Trophoblast cell (in vitro differentiated cells and primary cell): Measurements from ENCODE around the gene FHIT.
A peak's percentile ranks its signal among the peaks of the same experiment; 100 is the strongest.

Experiments
- DNase-seq, 2 donors: peaks; one replicate each; pipeline ENCODE4 v3.0.0-alpha.2; 2016
- H2AFZ ChIP-seq: 2 replicates; pipeline ENCODE4 v1.6.1; 2013; ENCODE audit warnings: low read length, moderate library complexity, mild to moderate bottlenecking; ENCODE audit not compliant: insufficient read depth, poor library complexity
- H2AK5ac ChIP-seq: 2 replicates; pipeline ENCODE4 v1.6.1; 2013; ENCODE audit warnings: mild to moderate bottlenecking, low read length
- H2BK120ac ChIP-seq: 2 replicates; pipeline ENCODE4 v1.6.1; 2013; ENCODE audit warnings: low read length, mild to moderate bottlenecking, moderate library complexity; ENCODE audit not compliant: insufficient read depth, poor library complexity
- H2BK12ac ChIP-seq: 2 replicates; pipeline ENCODE4 v1.6.1; 2013; ENCODE audit warnings: mild to moderate bottlenecking, low read length, moderate library complexity
- H2BK5ac ChIP-seq: 2 replicates; pipeline ENCODE4 v1.6.1; 2013; ENCODE audit warnings: low read length, low read depth, moderate library complexity, mild to moderate bottlenecking; ENCODE audit not compliant: poor library complexity
- H3K14ac ChIP-seq: 2 replicates; pipeline ENCODE4 v1.6.1; 2013; ENCODE audit warnings: mild to moderate bottlenecking, low read length
- H3K18ac ChIP-seq: 2 replicates; pipeline ENCODE4 v1.6.1; 2013; ENCODE audit warnings: mild to moderate bottlenecking, low read length
- H3K23ac ChIP-seq: 2 replicates; pipeline ENCODE4 v1.6.1; 2013; ENCODE audit warnings: low read length
- H3K27ac ChIP-seq: 2 replicates; pipeline ENCODE4 v1.5.1; 2013; ENCODE audit warnings: low read depth, mild to moderate bottlenecking, inconsistent platforms, low read length, moderate library complexity
- H3K27me3 ChIP-seq: 2 replicates; pipeline ENCODE4 v1.6.1; 2013; ENCODE audit warnings: inconsistent platforms, mild to moderate bottlenecking, low read length, moderate library complexity; ENCODE audit not compliant: insufficient read depth
- H3K36me3 ChIP-seq, 2 experiments: 1 replicate in 1 of 2; 2 replicates in 1 of 2; pipeline ENCODE4 v1.6.1; 2013; ENCODE audit warnings: low read length in 2 of 2, mild to moderate bottlenecking in 2 of 2, moderate library complexity in 1 of 2; ENCODE audit not compliant: insufficient read depth in 2 of 2, control insufficient read depth in 1 of 2
- H3K4ac ChIP-seq: 2 replicates; pipeline ENCODE4 v1.6.1; 2013; ENCODE audit warnings: low read depth, mild to moderate bottlenecking, low read length, moderate library complexity
- H3K4me1 ChIP-seq, 2 experiments: 1 replicate in 1 of 2; 2 replicates in 1 of 2; pipeline ENCODE4 v1.6.1; 2013; ENCODE audit warnings: low read length in 2 of 2, mild to moderate bottlenecking in 2 of 2, moderate library complexity in 1 of 2; ENCODE audit not compliant: insufficient read depth in 2 of 2, control insufficient read depth in 1 of 2
- H3K4me2 ChIP-seq: 2 replicates; pipeline ENCODE4 v1.6.1; 2013; ENCODE audit warnings: inconsistent platforms, mild to moderate bottlenecking, low read length, moderate library complexity
- H3K4me3 ChIP-seq: 2 replicates; pipeline ENCODE4 v1.5.1; 2013; ENCODE audit warnings: mild to moderate bottlenecking, low read depth, low read length, inconsistent platforms
- H3K79me1 ChIP-seq: one replicate; pipeline ENCODE4 v1.6.1; 2013; ENCODE audit warnings: low read length
- H3K79me2 ChIP-seq: 2 replicates; pipeline ENCODE4 v1.6.1; 2013; ENCODE audit warnings: low read length, mild to moderate bottlenecking; ENCODE audit not compliant: control insufficient read depth, insufficient read depth, poor library complexity
- H3K9ac ChIP-seq: 2 replicates; pipeline ENCODE4 v1.6.1; 2013; ENCODE audit warnings: mild to moderate bottlenecking, low read length
- H3K9me3 ChIP-seq: 2 replicates; pipeline ENCODE4 v1.6.1; 2013; ENCODE audit warnings: low read depth, mild to moderate bottlenecking, control low read depth, inconsistent platforms, low read length; ENCODE audit not compliant: insufficient read depth
- H4K12ac ChIP-seq: 2 replicates; pipeline ENCODE4 v1.6.1; 2013; ENCODE audit warnings: low read depth, mild to moderate bottlenecking, low read length, moderate library complexity
- H4K8ac ChIP-seq: 2 replicates; pipeline ENCODE4 v1.6.1; 2013; ENCODE audit warnings: low read depth, mild to moderate bottlenecking, low read length, moderate library complexity
- H4K91ac ChIP-seq: one replicate; pipeline ENCODE4 v1.6.1; 2013; ENCODE audit warnings: low read depth, mild to moderate bottlenecking, low read length, moderate library complexity
- WGBS: extraction: QIAGEN DNeasy Blood & Tissue Kit; methylation state at CpG from one replicate; pipeline ENCODE4 v1.1.7; 2013; ENCODE audit warnings: missing lambda C conversion rate; ENCODE audit not compliant: insufficient read length, insufficient coverage; ENCODE audit errors: extremely low coverage; 5-methylcytosine and 5-hydroxymethylcytosine counted together

Gene FHIT

DNA sequence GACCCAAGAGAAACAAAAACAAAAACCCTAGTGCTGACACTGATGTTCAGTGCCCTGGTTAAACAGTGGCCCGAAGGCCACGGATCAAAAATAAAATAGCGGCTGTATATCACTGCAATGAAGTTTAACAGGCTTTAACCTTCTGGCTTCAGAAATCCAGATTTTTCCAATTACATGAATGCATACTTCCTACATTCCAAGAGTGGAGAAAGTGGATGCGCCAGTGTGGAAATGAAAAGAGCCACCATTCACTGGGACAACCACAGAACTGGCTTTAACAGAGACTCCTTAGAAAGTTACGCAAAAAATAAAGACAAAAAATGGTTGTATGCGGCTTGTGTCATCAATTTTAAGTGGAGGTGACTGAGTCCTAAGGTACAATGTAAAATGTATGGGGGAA lies 522.2 kb downstream of the FHIT start:
- H3K4ac ChIP-seq, result no peak overlapping the region
- H3K79me1 ChIP-seq, result no peaks in the 10 kb centered on the region
- no peak overlapping the region for H2BK120ac ChIP-seq
- no peak overlapping the region for H3K14ac ChIP-seq
- no peaks in the 10 kb centered on the region for H3K9me3 ChIP-seq
- no peak overlapping the region for H3K4me3 ChIP-seq
- WGBS, result no CpG with 5 or more reads among the region's 6 CpGs
- no peak overlapping the region for H2BK5ac ChIP-seq
- H3K4me2 ChIP-seq, result no peak overlapping the region
- H3K4me1 ChIP-seq, result no peaks in the 10 kb centered on the region
- no peak overlapping the region for H3K18ac ChIP-seq
- H4K8ac ChIP-seq, result no peak overlapping the region
- H3K9ac ChIP-seq, result no peak overlapping the region
- H4K91ac ChIP-seq, result no peak overlapping the region
- DNase-seq, result peak in 1 of 2 donors; percentile 42
- H3K79me2 ChIP-seq, result no peaks in the 10 kb centered on the region
- H3K36me3 ChIP-seq, result no peaks in the 10 kb centered on the region
- no peak overlapping the region for H2AK5ac ChIP-seq
- no peak overlapping the region for H4K12ac ChIP-seq
- H3K27me3 ChIP-seq, result no peaks in the 10 kb centered on the region
- H3K27ac ChIP-seq, result no peak overlapping the region
- H2BK12ac ChIP-seq, result no peak overlapping the region
- no peak overlapping the region for H3K23ac ChIP-seq
- no peak overlapping the region for H2AFZ ChIP-seq

DNA sequence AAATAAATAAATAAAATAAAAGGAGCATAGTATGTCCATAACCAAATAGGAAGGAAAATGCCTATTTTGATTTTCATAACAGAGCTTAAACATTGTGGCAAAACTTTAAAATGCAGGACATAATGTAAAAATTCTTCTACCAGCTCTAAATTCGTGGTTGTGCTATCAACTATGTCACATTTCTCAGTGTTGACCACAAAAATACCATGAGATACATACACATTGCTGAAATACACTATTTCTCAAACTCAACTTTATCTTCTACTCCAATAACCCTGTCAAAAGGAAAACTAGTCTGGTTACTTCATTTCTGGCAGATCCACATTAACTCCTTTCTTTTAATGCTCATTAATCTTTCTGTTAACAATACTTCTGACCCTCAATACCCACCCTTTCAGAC lies 523.2 kb downstream of the FHIT start:
- Histone ChIP-seq H3K4me3 (no peak overlapping the region), H3K27ac (no peak overlapping the region), H3K36me3 (no peaks in the 10 kb centered on the region), H4K12ac (no peak overlapping the region), H3K14ac (no peak overlapping the region), H4K8ac (no peak overlapping the region), H2AK5ac (no peak overlapping the region), H2BK120ac (no peak overlapping the region), H2BK12ac (no peak overlapping the region), H3K4me1 (no peaks in the 10 kb centered on the region), H3K9ac (no peak overlapping the region), H4K91ac (no peak overlapping the region), H3K4me2 (no peak overlapping the region), H2AFZ (no peak overlapping the region), H3K79me2 (no peaks in the 10 kb centered on the region), H3K4ac (no peak overlapping the region), H2BK5ac (no peak overlapping the region), H3K18ac (no peak overlapping the region), H3K23ac (no peak overlapping the region), H3K27me3 (no peaks in the 10 kb centered on the region), H3K79me1 (no peaks in the 10 kb centered on the region), H3K9me3 (no peaks in the 10 kb centered on the region)
- no CpG with 5 or more reads among the region's 1 CpG for WGBS
- peak in 1 of 2 donors; percentile 37 for DNase-seq

DNA sequence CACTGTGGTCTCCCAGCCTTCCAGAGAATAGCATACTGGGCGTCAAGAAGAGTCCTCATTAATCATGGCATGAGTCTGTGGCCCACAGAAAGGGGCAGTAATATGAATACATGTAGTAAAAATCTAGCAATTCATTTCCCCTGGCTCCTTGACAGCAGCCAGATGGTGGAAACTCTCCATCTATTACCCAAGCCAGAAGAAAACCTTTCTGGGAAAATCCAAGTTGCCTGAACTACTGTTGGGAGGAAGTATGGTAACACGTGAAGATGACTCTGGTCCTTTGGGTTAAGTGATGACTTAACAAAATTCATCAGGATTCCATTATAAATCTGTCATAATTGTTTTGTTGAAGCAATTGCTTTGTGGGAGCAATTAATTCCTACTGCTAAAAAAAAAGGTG lies 530.5 kb downstream of the FHIT start:
- H3K4ac ChIP-seq, result no peak overlapping the region
- H2AK5ac ChIP-seq, result no peak overlapping the region
- H3K9ac ChIP-seq, result no peak overlapping the region
- no peak overlapping the region for H3K4me3 ChIP-seq
- no peak overlapping the region for H3K14ac ChIP-seq
- H3K9me3 ChIP-seq, result no peaks in the 10 kb centered on the region
- H3K23ac ChIP-seq, result no peak overlapping the region
- no peak overlapping the region for H4K12ac ChIP-seq
- no peak for DNase-seq
- no peak overlapping the region for H3K4me2 ChIP-seq
- H3K27ac ChIP-seq, result no peak overlapping the region
- no peak overlapping the region for H4K91ac ChIP-seq
- no peaks in the 10 kb centered on the region for H3K27me3 ChIP-seq
- H3K79me2 ChIP-seq, result no peaks in the 10 kb centered on the region
- H3K36me3 ChIP-seq, result no peaks in the 10 kb centered on the region
- no peaks in the 10 kb centered on the region for H3K79me1 ChIP-seq
- no peaks in the 10 kb centered on the region for H3K4me1 ChIP-seq
- H2BK5ac ChIP-seq, result no peak overlapping the region
- WGBS, result no CpG with 5 or more reads among the region's 2 CpGs
- no peak overlapping the region for H2AFZ ChIP-seq
- no peak overlapping the region for H3K18ac ChIP-seq
- no peak overlapping the region for H2BK12ac ChIP-seq
- no peak overlapping the region for H2BK120ac ChIP-seq
- H4K8ac ChIP-seq, result no peak overlapping the region

DNA sequence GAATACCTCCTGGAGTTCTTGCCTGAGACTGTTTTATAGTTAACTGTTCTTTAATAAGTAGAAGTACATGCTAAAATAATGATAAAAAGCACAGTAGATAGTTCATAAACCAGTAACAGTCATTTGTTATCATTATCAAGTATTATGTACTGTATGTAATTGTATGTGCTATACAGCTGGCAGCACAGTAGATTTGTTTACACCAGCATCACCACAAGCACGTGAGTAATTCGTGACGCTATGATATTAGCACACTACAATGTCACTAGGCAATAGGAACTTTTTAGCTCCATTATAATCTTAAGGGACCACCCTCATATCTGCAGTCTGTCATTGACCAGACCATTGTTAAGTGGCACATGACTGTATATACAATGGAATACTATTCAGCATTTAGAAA lies 534.7 kb downstream of the FHIT start:
- H3K9me3 ChIP-seq, result no peaks in the 10 kb centered on the region
- DNase-seq, result peak in 1 of 2 donors; percentile 41
- H3K4ac ChIP-seq, result no peak overlapping the region
- no peak overlapping the region for H3K27ac ChIP-seq
- H3K79me2 ChIP-seq, result no peaks in the 10 kb centered on the region
- H3K9ac ChIP-seq, result no peak overlapping the region
- WGBS, result no CpG with 5 or more reads among the region's 3 CpGs
- no peak overlapping the region for H2BK5ac ChIP-seq
- H2AFZ ChIP-seq, result no peak overlapping the region
- H3K18ac ChIP-seq, result no peak overlapping the region
- H3K4me1 ChIP-seq, result no peaks in the 10 kb centered on the region
- H2BK12ac ChIP-seq, result no peak overlapping the region
- no peak overlapping the region for H3K23ac ChIP-seq
- H4K91ac ChIP-seq, result no peak overlapping the region
- H3K36me3 ChIP-seq, result no peaks in the 10 kb centered on the region
- H2BK120ac ChIP-seq, result no peak overlapping the region
- no peaks in the 10 kb centered on the region for H3K79me1 ChIP-seq
- H3K27me3 ChIP-seq, result no peaks in the 10 kb centered on the region
- H4K8ac ChIP-seq, result no peak overlapping the region
- H4K12ac ChIP-seq, result no peak overlapping the region
- H3K4me3 ChIP-seq, result no peak overlapping the region
- no peak overlapping the region for H3K4me2 ChIP-seq
- H2AK5ac ChIP-seq, result no peak overlapping the region
- H3K14ac ChIP-seq, result no peak overlapping the region
